GM19099 (cell line): ENCODE results near the gene KCNAB3.

Experiments
- POLR2A ChIP-seq: IDR thresholded peaks from 3 replicates; pipeline ENCODE4 v1.6.1; 2011; ENCODE audit warnings: low read depth; ENCODE audit not compliant: insufficient read length; ENCODE audit errors: extremely low read depth

Gene KCNAB3

DNA sequence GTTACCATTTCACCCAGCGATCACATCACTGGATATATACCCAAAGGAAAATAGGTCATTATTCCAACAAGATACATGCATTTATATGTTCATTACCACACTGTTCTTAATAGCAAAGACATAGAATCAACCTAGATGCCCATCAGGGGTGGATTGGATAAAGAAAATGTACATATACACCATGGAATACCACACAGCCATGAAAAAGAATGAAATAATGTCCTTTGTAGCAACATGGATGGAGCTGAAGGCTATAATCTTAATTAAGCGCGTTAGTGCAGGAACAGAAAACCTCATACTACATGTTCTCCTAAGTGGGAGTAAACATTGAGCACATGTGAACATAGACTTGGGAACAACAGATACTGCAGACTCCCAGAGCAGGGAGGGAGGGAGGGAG, 20.9 kb upstream of the KCNAB3 start:
- TF ChIP-seq POLR2A = no peak

DNA sequence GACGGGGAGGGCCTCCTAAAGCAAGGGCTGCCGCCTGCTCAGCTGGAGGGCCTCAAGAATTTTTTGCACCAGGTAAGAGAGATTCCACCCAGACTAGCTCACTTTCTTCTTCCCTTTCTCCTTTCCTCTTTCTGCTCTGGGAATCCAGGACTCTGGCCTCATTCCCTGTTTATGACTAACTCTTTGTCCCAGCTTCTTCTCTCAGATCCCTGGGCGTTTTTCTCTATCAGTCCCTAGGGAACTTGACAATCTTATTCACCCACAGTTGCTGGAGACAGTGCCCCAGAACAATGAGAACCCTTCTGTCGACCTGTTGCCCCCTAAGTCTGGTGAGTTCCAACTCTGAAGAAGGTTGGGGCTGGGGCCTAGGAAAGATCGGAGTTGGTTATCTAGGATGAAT, 18.0 kb upstream of the KCNAB3 start:
- no peak for TF ChIP-seq POLR2A

DNA sequence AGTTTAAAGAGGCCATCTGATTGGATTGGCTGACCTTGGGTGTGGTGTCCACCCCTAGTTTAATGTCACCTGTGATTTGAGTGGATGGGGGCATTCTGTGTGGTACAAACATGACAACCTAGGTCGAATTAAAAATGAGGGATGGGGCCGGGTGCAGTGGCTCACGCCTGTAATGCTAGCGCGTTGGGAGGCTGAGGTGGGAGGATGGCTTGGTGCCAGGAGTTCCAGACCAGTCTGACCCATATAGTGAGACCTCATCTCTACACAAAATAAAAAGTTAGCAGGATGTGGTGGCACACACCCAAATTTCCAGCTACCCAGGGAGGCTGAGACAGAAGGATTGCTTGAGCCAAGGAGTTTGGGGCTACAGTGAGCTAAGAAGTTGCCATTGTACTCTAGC, 16.8 kb upstream of the KCNAB3 start:
- TF ChIP-seq POLR2A = no peak

DNA sequence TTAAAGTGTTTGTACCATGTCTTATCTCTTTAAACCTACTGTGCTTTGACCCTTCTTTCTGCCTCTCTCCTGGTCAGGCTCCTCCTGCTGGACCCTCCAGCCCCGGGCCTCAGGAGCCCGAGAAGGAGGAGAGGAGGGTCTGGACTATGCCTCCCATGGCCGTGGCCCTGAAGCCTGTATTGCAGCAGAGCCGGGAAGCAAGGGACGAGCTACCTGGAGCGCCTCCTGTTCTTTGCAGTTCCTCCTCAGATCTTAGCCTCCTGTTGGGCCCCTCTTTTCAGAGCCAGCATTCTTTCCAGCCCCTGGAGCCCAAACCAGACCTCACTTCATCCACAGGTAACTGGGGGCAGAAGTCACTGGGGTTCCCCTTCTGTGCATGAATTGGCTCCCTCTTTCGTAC, 16.0 kb upstream of the KCNAB3 start:
- no peak for TF ChIP-seq POLR2A

GRCh38 chr17:7944326-7944725, 14.7 kb upstream of the KCNAB3 start:
- no peak for TF ChIP-seq POLR2A

DNA sequence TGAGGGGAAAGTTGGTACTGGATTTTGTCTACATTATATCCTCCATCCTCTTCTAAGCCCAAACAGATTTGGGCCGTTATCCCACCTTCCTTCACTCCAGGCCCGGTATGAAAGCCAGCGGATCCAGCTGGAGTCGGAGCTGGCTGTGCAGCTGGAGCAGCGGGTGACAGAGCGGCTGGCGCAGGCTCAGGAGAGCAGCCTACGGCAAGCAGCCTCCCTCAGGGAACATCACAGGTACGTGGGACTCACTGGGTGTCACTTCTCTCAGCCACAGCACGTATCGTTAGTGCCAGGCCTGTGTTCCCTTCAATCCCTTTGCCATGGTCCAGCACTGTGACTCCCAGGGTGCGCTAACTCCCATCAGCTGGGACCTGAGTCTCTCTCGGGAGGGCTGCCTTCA, 13.6 kb upstream of the KCNAB3 start:
- TF ChIP-seq POLR2A = no peak

DNA sequence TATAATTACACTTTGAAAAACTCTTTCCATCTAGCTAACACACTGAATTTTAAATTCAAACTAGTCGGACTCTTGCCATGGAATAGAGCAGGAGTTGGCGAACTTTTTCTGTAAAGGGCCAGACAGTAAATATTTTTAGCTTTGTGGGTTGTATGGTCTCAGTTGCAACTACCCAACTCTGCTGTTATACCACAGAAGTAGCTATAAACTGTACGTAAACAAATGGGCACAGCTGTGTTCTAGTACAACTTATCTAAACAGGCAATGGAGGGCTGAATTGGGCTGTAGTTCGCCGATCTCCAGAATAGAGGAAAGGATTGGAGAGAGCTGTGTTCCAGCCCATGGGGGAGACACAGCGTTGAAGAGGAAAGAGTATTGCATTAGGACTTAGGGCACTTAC, 11.1 kb upstream of the KCNAB3 start:
- TF ChIP-seq POLR2A = no peak

- TF ChIP-seq POLR2A = no peak
Measured at GRCh38 chr17:7940034-7940433, 10.4 kb upstream of the KCNAB3 start.

DNA sequence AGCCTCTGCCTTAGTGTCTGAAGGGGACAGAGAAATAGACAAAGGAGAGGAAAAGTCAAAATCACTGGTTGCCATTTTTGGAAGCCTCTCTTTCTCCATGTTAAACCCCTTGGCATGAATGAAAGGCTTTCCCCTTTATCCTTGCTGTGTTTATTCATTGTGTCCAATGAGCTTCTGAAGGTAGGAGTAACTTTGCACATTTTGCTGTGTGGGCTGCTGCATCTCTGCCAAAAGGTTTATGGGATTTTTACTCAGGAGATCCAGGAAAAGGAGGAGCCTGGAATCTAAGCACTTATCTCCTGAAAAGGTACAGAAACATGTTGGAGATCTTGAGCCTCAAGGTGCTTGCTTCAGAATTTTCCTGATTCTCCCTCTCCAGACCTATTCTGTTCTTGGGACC, 6.2 kb upstream of the KCNAB3 start:
- no peak for TF ChIP-seq POLR2A

GRCh38 chr17:7932949-7933348, 3.3 kb upstream of the KCNAB3 start:
- TF ChIP-seq POLR2A = no peak

DNA sequence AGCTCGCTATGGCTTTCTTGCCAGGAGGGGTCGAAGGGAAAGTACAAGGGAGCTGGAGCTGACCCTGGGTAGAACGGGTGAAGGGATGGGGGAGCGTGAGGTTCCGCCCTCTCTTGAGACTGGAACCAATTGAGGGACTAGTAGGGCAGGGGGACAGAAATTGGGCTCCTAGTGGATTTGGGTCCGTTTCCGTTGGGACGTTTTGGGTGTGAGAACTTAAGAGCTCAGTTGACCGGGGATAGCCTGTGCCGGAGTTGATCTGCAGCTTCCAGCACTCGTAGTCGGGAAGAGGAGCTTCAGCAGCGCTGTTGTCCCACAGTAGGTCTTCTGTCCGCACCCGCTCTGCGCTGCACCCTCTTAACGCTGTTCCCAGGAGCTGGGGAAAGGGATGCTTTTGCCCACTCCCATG, 2.8 kb upstream of the KCNAB3 start:
- no peak for TF ChIP-seq POLR2A

DNA sequence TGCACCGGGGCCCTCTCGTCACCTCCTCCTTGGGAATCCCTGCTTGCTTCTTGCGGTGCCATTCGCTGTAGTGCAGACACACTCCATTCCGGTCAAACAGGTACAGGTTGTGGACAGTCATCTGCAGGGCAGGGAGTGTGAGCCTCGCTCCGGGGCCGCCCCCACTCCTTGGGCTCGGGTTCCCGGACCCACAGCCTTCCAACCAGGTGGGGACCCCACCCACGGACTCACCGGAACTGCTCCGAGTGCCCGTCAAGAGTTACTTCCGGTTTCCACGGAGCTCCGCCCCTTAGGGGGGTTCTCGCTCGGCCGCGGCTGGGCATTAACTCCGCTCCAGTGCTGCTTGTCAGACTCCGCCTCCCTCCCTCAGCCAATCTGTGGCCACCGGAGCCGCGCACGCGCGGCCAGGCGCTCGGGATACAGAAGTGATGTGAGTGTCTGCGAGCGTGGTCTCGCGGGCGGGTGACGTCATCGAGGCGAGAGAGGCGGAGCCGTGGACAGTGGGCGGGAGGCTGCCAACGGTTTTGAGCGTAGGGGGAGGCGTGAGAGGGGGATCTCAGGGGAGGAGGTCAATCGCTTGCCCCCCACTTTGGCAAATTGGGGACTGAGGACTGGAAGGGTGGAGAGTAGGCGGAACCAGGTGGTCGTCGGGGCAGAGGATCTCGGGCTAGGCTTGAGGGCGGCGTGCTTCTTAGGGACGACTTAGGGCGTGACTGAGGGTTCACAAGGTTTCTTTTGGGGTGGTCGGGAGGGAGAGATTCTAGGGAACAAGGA, 2.2 kb upstream of the KCNAB3 start, which contains the start of the genes CNTROB and TRAPPC1:
CNTROB (plus strand) TSS at position 498 of the 774 bp plus-strand sequence. CDS start 874 bp downstream, outside the sequence.
TRAPPC1 (minus strand) TSS at position 238 of the 774 bp plus-strand sequence; CDS start at position 121, 117 bp downstream.
- TF ChIP-seq POLR2A = peak; percentile 78

DNA sequence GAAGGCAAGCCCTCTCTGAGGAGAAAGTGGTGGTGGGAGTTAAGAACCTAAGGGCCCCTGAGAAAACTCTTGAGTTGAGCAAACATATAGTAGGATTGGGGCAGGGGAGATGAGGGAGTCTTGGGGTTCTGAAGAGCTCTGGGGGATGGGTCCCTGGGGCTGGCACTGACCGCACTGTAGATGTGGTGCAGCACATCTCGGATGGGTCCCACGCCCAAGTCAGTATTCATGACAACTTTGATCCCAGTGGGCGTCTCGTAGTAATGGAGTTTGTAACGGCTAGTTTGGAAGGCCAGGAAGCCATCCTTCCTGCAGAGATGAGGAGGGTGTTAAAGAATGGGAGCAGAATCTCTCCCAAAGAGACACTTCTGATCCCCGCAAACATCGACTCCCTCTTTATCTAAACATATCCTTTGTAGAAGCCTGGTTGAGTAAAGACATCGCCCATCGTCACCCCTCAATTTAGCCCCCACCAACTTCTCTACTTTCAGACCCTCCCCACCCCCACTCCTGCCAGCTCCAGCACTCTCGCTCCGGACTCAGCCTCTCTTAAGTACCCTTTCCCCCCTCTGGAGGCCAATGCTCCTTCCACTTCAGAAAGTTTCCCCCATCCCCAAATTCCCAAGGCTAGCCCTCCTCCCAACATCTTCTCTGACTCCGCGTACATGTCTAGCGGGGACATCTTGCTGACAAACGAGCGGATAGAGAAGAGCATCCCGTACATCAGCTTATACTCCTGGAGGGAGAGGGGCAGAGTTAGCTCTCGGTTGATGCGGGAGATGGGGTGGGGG, 1.4 kb upstream of the KCNAB3 start:
- TF ChIP-seq POLR2A = no peak

GRCh38 chr17:7927596-7927995, 2.1 kb downstream of the KCNAB3 start:
- TF ChIP-seq POLR2A = no peak

- peak; percentile 58 for TF ChIP-seq POLR2A
Measured at GRCh38 chr17:7922845-7923628, 6.6 kb downstream of the KCNAB3 start.
